ENCODE results near the gene ZSCAN5B. TPM values are rescaled to one million over a fixed set of nuclear protein-coding genes. Genes with fewer than 3 reads are reported as not detected.

Gene ZSCAN5B
- total RNA-seq, 4 donors from 2014 or later = not detected

DNA sequence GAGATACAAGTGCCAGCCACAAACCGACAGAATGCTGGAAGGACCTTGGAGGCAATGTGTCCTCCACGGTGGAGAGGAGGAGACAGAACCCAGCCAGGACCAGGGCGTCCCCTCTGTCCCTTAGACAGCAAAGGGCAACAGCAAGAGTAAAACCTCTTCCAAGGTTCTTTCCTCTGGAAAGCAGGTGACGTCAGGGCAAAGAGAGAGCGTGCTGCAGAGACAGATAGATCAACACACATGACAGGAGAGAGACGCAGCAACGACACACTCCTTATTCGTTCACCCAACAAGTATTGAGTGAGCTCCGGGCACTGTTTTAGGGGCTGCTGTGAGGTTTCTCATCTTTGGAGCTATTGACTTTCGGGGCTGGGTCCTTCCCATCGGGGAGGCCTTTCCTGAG lies 23.0 kb downstream of the ZSCAN5B start:
- Histone ChIP-seq H3K27me3 (no peaks in the 10 kb centered on the region), H3K4me3 (replicated peaks in 1 of 3) (no peak overlapping the region), H3K36me3 (no peaks in the 10 kb centered on the region), H3K27ac (no peak overlapping the region), H3K9me3 (no peaks in the 10 kb centered on the region), H3K4me1 (peaks cover 3 to 10% of the 10 kb centered on the region in 2 donors)
- no peak for DNase-seq
- no peak for TF ChIP-seq POLR2A (IDR thresholded peaks at IDR 0.05)
- no peak for TF ChIP-seq CTCF (IDR thresholded peaks at IDR 0.05)
- intact Hi-C loops (cut with DNase I) = loop anchor here (5.0 kb wide), 2 partner anchors 72 to 97 kb away; no protein-coding TSS in a partner anchor
- WGBS, 2 donors = 42 to 67% methylated on average over 11 of the region's 11 CpGs

DNA sequence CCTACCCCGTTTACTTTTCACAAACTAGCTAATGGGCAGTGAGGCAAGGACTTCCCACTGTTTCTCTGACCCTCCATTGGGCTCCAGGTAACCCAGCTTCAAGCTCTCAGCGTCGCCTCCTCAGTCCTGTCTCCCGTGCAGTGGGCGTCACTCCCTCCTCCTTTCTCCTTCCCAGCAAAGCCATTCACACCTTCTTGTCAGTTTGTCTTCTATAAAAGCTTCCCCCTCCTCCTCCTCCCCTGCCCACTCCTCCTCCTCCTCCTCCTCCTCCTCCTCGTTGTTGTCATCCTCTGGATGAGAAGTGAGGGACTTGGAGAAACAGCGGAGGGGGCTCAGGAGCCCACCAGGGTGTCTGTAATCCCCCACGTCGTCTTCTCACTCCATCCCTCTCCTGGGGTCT lies 23.5 kb downstream of the ZSCAN5B start:
- TF ChIP-seq CTCF (IDR thresholded peaks at IDR 0.05) (no peak), POLR2A (IDR thresholded peaks at IDR 0.05) (no peak)
- Histone ChIP-seq H3K4me1 (peaks cover 3 to 10% of the 10 kb centered on the region in 2 donors), H3K27ac (no peak overlapping the region), H3K27me3 (no peaks in the 10 kb centered on the region), H3K36me3 (no peaks in the 10 kb centered on the region), H3K4me3 (replicated peaks in 1 of 3) (no peak overlapping the region), H3K9me3 (no peaks in the 10 kb centered on the region)
- intact Hi-C loops (cut with DNase I) = loop anchor here (5.0 kb wide), 2 partner anchors 72 to 97 kb away; no protein-coding TSS in a partner anchor
- no peak for DNase-seq
- 19 to 21% methylated on average over 9 of the region's 9 CpGs for WGBS, 2 donors

- peak in 1 of 2 donors; percentile 37 for TF ChIP-seq POLR2A (IDR thresholded peaks at IDR 0.05)
- no peak for TF ChIP-seq CTCF (IDR thresholded peaks at IDR 0.05)
- Histone ChIP-seq H3K27ac (peak overlapping the region in 1 of 3 donors; percentile 10), H3K27me3 (no peaks in the 10 kb centered on the region), H3K9me3 (no peaks in the 10 kb centered on the region), H3K4me3 (replicated peaks in 1 of 3) (no peak overlapping the region), H3K4me1 (peaks cover 3 to 10% of the 10 kb centered on the region in 2 donors), H3K36me3 (no peaks in the 10 kb centered on the region)
- DNase-seq = peak; percentile 89 to 91
- 40 to 48% methylated on average over 14 of the region's 14 CpGs for WGBS, 2 donors
- intact Hi-C loops (cut with DNase I) = loop anchor here (5.0 kb wide), 2 partner anchors 68 to 93 kb away; no protein-coding TSS in a partner anchor
Measured at GRCh38 chr19:56170261-56170660, 27.3 kb downstream of the ZSCAN5B start.

- no peaks in the 10 kb centered on the region for H3K36me3 ChIP-seq
- H3K9me3 ChIP-seq = no peaks in the 10 kb centered on the region
- no peak for DNase-seq
- intact Hi-C loops (cut with DNase I) = no loop called here
- TF ChIP-seq POLR2A (IDR thresholded peaks at IDR 0.05) (no peak), CTCF (IDR thresholded peaks at IDR 0.05) (no peak)
- H3K27me3 ChIP-seq = no peaks in the 10 kb centered on the region
- H3K27ac ChIP-seq = no peak overlapping the region
- 43 to 44% methylated on average over 7 of the region's 7 CpGs for WGBS, 2 donors
- H3K4me1 ChIP-seq = peaks cover 3 to 10% of the 10 kb centered on the region in 2 donors
- H3K4me3 ChIP-seq (replicated peaks in 1 of 3) = no peak overlapping the region
Measured at GRCh38 chr19:56167064-56167578, 30.5 kb downstream of the ZSCAN5B start.

DNA sequence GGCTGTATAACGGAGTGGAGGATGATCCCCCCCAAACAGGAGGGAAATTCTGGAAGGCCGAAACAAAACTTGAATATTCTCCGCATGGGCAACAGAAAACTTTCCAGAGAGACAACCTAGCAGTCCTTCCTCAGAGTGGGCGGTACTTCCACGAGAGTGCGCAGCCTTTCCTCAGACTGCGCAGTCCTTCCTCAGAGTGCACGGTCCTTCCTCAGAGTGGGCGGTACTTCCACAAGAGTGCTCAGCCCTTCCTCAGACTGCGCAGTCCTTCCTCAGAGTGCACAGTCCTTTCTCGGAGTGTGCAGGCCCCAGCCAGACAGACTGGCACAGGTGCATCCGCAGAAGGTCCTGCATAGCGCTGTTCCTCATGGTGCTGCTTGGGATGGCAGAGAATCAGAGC lies 34.5 kb downstream of the ZSCAN5B start:
- WGBS, 2 donors = 87 to 95% methylated on average over 13 of the region's 13 CpGs
- TF ChIP-seq POLR2A (IDR thresholded peaks at IDR 0.05) (no peak), CTCF (IDR thresholded peaks at IDR 0.05) (no peak)
- intact Hi-C loops (cut with DNase I) = no loop called here
- no peak for DNase-seq
- peaks cover 15 to 19% of the 10 kb centered on the region in 2 donors for H3K36me3 ChIP-seq
- no peaks in the 10 kb centered on the region for H3K9me3 ChIP-seq
- H3K27me3 ChIP-seq = no peaks in the 10 kb centered on the region
- no peak overlapping the region for H3K27ac ChIP-seq
- H3K4me1 ChIP-seq = no peaks in the 10 kb centered on the region
- H3K4me3 ChIP-seq (replicated peaks in 1 of 3) = no peak overlapping the region

Data from thyroid gland (tissue), 4 donors.